HCT116 (cell line): ENCODE measurements around the gene MCAT. TPM values are rescaled to one million over a fixed set of nuclear protein-coding genes. Genes with fewer than 3 reads are reported as not detected.
A peak's percentile ranks its signal among the peaks of the same experiment; 100 is the strongest.

Experiments
- ATAC-seq: fragments of 200-7000 bp; cut with Tn5 transposase; 2 replicates; pipeline ENCODE4 v1.9.1; 2020; ENCODE audit warnings: mild to moderate bottlenecking, moderate library complexity
- BruUV-seq: library from RNA; stranded (reverse); fragments of 400-500 nt; replicated peaks from 2 replicates; lab custom pipeline; 2021; lab: Mats Ljungman, UMichigan
- CTCF ChIA-PET: fragments of 300-600 bp; sonication (Branson Sonifier 250); formaldehyde crosslinking; loops from one replicate; lab custom pipeline; 2021; ENCODE audit warnings: antibody characterized with exemption; lab: Charles Lee
- POLR2A ChIA-PET: fragments of 300-600, 350-600 bp; sonication (Branson Sonifier 250); formaldehyde crosslinking; loops from one replicate; lab custom pipeline; 2021; ENCODE audit warnings: antibody characterized with exemption; lab: Charles Lee
- RAD21 ChIA-PET, 2 experiments: fragments of 300-600 bp; sonication (Branson Sonifier 250); formaldehyde crosslinking; loops; one replicate each; lab custom pipeline; 2023; ENCODE audit warnings: low total read pairs in 2 of 2; ENCODE audit not compliant: uncharacterized antibody in 2 of 2, unreplicated experiment in 2 of 2, low non-redundant PET in 1 of 2; lab: Charles Lee
- DNase-seq: peaks from one replicate; pipeline ENCODE4 v3.0.0-alpha.2; 2010; ENCODE audit warnings: low read depth, low spot score
- H2AFZ ChIP-seq: fragments of 200-600 bp; shearing (Covaris generic), sonication (generic); 2 replicates; pipeline ENCODE4 v1.6.1; 2017; ENCODE audit warnings: low read depth, mixed run types, mixed read lengths, antibody characterized with exemption, low read length; ENCODE audit not compliant: poor library complexity, severe bottlenecking
- H3K27ac ChIP-seq: 2 replicates; pipeline ENCODE4 v1.5.1; 2012; ENCODE audit warnings: low read depth, low read length
- H3K27me3 ChIP-seq: fragments of 200-600 bp; sonication (generic); 2 replicates; pipeline ENCODE4 v1.6.1; 2016; ENCODE audit warnings: mixed run types, low read length, mixed read lengths; ENCODE audit not compliant: insufficient read depth
- H3K36me3 ChIP-seq, 2 experiments: fragments of 200-500 bp in 1 of 2; fragments of 200-600 bp in 1 of 2; sonication (Bioruptor generic) in 1 of 2; sonication (generic) in 1 of 2; 2 replicates each; pipeline versions ENCODE4 v1.5.1 to v1.6.1; 2014 to 2016; ENCODE audit warnings: low read length in 2 of 2, inconsistent platforms in 1 of 2, mixed read lengths in 1 of 2, mixed run types in 1 of 2; ENCODE audit not compliant: insufficient read depth in 2 of 2, control insufficient read depth in 1 of 2
- H3K4me1 ChIP-seq, 2 experiments: fragments of 200-600 bp in 1 of 2; sonication (generic) in 1 of 2; 2 replicates each; pipeline versions ENCODE4 v1.5.1 to v1.6.1; 2012 to 2017; ENCODE audit warnings: low read length in 2 of 2, inconsistent platforms in 1 of 2, mild to moderate bottlenecking in 1 of 2, mixed read lengths in 1 of 2, mixed run types in 1 of 2, moderate library complexity in 1 of 2; ENCODE audit not compliant: insufficient read depth in 2 of 2, control insufficient read depth in 1 of 2
- H3K4me2 ChIP-seq: fragments of 200-600 bp; sonication (generic); 2 replicates; pipeline ENCODE4 v1.6.1; 2017; ENCODE audit warnings: mixed run types, low read length, mixed read lengths
- H3K4me3 ChIP-seq, 2 experiments: fragments of 200-600 bp in 1 of 2; sonication (generic) in 1 of 2; replicated peaks in 1 of 2; 2 replicates each; pipeline ENCODE4 v1.5.1; 2011 to 2016; ENCODE audit warnings: low read length in 2 of 2, control low read depth in 1 of 2, low read depth in 1 of 2, mild to moderate bottlenecking in 1 of 2, mixed read lengths in 1 of 2, mixed run types in 1 of 2
- H3K79me2 ChIP-seq: fragments of 200-600 bp; sonication (generic); 2 replicates; pipeline ENCODE4 v1.6.1; 2017; ENCODE audit warnings: mild to moderate bottlenecking, mixed run types, low read length, moderate library complexity, mixed read lengths; ENCODE audit not compliant: insufficient read depth
- H3K9ac ChIP-seq: fragments of 200-600 bp; sonication (generic); 2 replicates; pipeline ENCODE4 v1.6.1; 2016; ENCODE audit warnings: low read length, mixed read lengths
- H3K9me2 ChIP-seq: fragments of 200-600 bp; sonication (generic), shearing (Covaris generic); 2 replicates; pipeline ENCODE4 v1.6.1; 2017; ENCODE audit warnings: mixed run types, mild to moderate bottlenecking, moderate library complexity; ENCODE audit not compliant: insufficient read depth
- H3K9me3 ChIP-seq, 2 experiments: fragments of 200-500 bp in 1 of 2; fragments of 200-600 bp in 1 of 2; sonication (Bioruptor generic) in 1 of 2; sonication (generic) in 1 of 2; 2 replicates each; pipeline ENCODE4 v1.6.1; 2014 to 2017; ENCODE audit warnings: low read length in 2 of 2, mixed read lengths in 2 of 2, inconsistent platforms in 1 of 2, low read depth in 1 of 2, mild to moderate bottlenecking in 1 of 2, mixed run types in 1 of 2, moderate library complexity in 1 of 2; ENCODE audit not compliant: control insufficient read depth in 1 of 2, insufficient read depth in 1 of 2
- H4K20me1 ChIP-seq: fragments of 200-600 bp; sonication (generic), shearing (Covaris generic); 2 replicates; pipeline ENCODE4 v1.6.1; 2017; ENCODE audit warnings: mixed run types, mild to moderate bottlenecking, moderate library complexity; ENCODE audit not compliant: insufficient read depth
- EZH2phosphoT487 ChIP-seq: fragments of 200-600 bp; IDR thresholded peaks from 2 replicates; pipeline ENCODE4 v1.6.1; 2018; ENCODE audit warnings: antibody characterized with exemption, borderline replicate concordance
- JUND ChIP-seq: IDR thresholded peaks from 2 replicates; pipeline ENCODE4 v1.6.1; 2012
- SP1 ChIP-seq: IDR thresholded peaks from 2 replicates; pipeline ENCODE4 v1.6.1; 2012; ENCODE audit warnings: low read depth
- TCF7L2 ChIP-seq: IDR thresholded peaks from 2 replicates; pipeline ENCODE4 v1.7.0; 2011; ENCODE audit warnings: borderline replicate concordance, inconsistent platforms; ENCODE audit not compliant: insufficient read depth, insufficient read length; ENCODE audit errors: extremely low read depth
- intact Hi-C: fragments of 100-400 bp; cut with micrococcal nuclease; formaldehyde crosslinking; loops from 2 replicates; pipeline ENCODE4 v1.10.0; 2022
- total RNA-seq: library from RNA; stranded (reverse); gene quantifications from one replicate; pipeline ENCODE4 v1.2.1, GENCODE V29; 2021; ENCODE audit not compliant: unreplicated experiment
- TF ChIP-seq, protein P1 (sequence below), 3 experiments: fragments of 200-600 bp in 1 of 3; sonication (generic) in 1 of 3; IDR thresholded peaks in 2 of 3; conservative IDR thresholded peaks in 1 of 3; 2 replicates each; pipeline ENCODE4 v1.5.1; 2012 to 2017; ENCODE audit warnings: low read depth in 2 of 3, low read length in 2 of 3, antibody characterized with exemption in 1 of 3, borderline replicate concordance in 1 of 3, control low read depth in 1 of 3, mild to moderate bottlenecking in 1 of 3, mixed read lengths in 1 of 3, mixed run types in 1 of 3, moderate library complexity in 1 of 3; ENCODE audit not compliant: insufficient read depth in 1 of 3

MCAT gene
- total RNA-seq, 1 experiment from 2014 or later = 34.8 TPM

DNA sequence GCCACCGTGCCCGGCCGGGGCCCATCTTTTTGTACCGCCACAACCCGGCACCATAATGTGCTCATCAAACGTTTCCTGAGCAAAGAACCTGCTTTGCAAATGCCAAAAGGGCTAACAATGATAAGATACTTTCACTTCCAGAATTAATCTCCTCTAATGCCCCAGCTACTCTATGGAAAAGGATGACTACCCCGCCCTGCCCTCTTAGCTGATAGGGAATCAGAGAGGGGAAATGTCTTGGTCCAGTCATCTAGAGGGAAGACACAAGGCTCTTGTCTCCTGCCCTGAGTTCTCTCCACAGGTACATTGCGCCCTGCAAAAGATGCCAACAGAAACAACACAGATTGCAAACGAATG is 54.6 kb downstream of the MCAT start:
- H3K4me2 ChIP-seq = peak overlapping the region; percentile 100
- no peak for ATAC-seq
- ChIA-PET POLR2A (no interaction called here), RAD21 (no interaction called here), CTCF (no interaction called here)
- peak overlapping the region; percentile 68 for H3K27ac ChIP-seq
- H3K9me3 ChIP-seq = no peaks in the 10 kb centered on the region
- H3K36me3 ChIP-seq = no peaks in the 10 kb centered on the region
- H3K9ac ChIP-seq = peak overlapping the region; percentile 78
- DNase-seq = no peak
- H3K4me1 ChIP-seq = peaks cover 4 to 19% of the 10 kb centered on the region in 2 experiments; a peak in 2 of 4 replicates
- H3K27me3 ChIP-seq = no peaks in the 10 kb centered on the region
- TSS peak; percentile 90 for BruUV-seq
- peak overlapping the region; percentile 69 to 93 for H3K4me3 ChIP-seq
- H4K20me1 ChIP-seq = no peaks in the 10 kb centered on the region
- peak overlapping the region; percentile 93 for H2AFZ ChIP-seq
- intact Hi-C loops = no loop called here
- TF ChIP-seq, protein P1, sequence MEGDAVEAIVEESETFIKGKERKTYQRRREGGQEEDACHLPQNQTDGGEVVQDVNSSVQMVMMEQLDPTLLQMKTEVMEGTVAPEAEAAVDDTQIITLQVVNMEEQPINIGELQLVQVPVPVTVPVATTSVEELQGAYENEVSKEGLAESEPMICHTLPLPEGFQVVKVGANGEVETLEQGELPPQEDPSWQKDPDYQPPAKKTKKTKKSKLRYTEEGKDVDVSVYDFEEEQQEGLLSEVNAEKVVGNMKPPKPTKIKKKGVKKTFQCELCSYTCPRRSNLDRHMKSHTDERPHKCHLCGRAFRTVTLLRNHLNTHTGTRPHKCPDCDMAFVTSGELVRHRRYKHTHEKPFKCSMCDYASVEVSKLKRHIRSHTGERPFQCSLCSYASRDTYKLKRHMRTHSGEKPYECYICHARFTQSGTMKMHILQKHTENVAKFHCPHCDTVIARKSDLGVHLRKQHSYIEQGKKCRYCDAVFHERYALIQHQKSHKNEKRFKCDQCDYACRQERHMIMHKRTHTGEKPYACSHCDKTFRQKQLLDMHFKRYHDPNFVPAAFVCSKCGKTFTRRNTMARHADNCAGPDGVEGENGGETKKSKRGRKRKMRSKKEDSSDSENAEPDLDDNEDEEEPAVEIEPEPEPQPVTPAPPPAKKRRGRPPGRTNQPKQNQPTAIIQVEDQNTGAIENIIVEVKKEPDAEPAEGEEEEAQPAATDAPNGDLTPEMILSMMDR (IDR thresholded peaks at IDR 0.05 in 2 of 3, conservative IDR thresholded peaks at IDR 0.05 in 1 of 3; ENCODE audit: borderline replicate concordance in 1 of 3, insufficient read depth in 1 of 3, low read depth in 2 of 3, low read length in 2 of 3) = no peak
- no peaks in the 10 kb centered on the region for H3K79me2 ChIP-seq
- H3K9me2 ChIP-seq = no peaks in the 10 kb centered on the region

DNA sequence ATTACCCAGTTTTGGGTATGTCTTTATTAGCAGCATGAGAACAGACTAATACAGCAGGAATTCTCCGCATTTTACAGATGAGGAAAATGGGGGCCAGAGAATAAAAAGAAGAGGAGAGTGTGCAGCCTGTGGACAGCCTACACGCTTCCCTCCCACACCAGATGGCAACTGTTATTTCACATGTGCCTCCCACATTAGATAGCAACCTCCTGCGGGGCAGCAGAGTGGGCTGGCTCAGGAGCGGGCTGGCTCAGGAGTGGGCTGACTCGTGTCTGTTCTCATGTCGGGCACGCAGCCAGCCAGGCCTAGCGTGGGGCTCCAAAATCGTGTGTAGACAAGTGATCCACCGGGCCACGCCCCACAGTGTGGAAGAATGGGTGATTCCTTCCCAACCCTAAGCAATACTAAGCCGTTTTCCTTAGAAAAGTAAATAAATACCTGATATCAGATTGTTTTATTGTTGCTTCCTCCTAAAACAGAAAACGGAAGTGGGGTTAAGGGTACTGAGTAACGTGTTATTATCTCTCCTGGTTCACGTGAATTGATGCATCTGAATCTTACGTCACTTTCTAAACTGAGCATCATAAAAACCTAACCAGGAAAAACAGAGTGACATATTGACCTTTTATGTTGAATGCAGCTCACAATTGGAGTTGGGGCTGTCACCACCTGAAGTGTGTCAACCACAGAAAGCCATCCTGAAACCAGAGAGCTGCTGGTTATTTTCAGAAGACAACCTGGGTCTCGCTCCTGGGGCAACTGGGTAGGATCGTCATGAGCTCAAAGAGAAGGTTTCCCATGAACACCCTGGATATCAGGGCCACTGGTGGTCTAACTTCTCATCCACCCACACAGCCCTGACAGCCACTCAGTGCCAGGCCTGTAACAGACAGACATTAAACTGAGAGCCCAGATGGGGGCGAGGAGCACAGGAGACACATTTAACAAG is 57.3 kb downstream of the MCAT start:
- no peak overlapping the region for H3K9ac ChIP-seq
- ATAC-seq = no peak
- BruUV-seq = no TSS peak

More for the DNA sequence above, 57.3 kb downstream of the MCAT start:
- Histone ChIP-seq H3K9me2 (no peaks in the 10 kb centered on the region), H3K27ac (no peak overlapping the region), H3K36me3 (no peaks in the 10 kb centered on the region), H3K4me3 (no peak overlapping the region), H4K20me1 (no peaks in the 10 kb centered on the region), H3K27me3 (no peaks in the 10 kb centered on the region), H3K4me2 (no peak overlapping the region), H3K9me3 (no peaks in the 10 kb centered on the region), H2AFZ (no peak overlapping the region), H3K79me2 (no peaks in the 10 kb centered on the region), H3K4me1 (peaks cover 7 to 27% of the 10 kb centered on the region in 2 experiments; a peak in 3 of 4 replicates)
- POLR2A ChIA-PET = no interaction called here
- CTCF ChIA-PET = no interaction called here
- TF ChIP-seq TCF7L2 (no peak), JUND (no peak), EZH2phosphoT487 (no peak), SP1 (no peak)
- RAD21 ChIA-PET = no interaction called here
- intact Hi-C loops = no loop called here
- no peak for DNase-seq

Other genes with a start within 250 kb of the MCAT start
- gene PACSIN2, start 128.2 kb downstream of the MCAT start, total RNA-seq = 48.2 TPM
- gene TTLL1, start 54.0 kb downstream of the MCAT start, total RNA-seq = 4.3 TPM
- gene BIK, start 32.6 kb downstream of the MCAT start, total RNA-seq = 31.0 TPM
- gene TSPO, start 8.2 kb upstream of the MCAT start, total RNA-seq = 192 TPM
- gene TTLL12, start 43.7 kb upstream of the MCAT start, total RNA-seq = 100 TPM
- gene SCUBE1, start 200.0 kb upstream of the MCAT start, total RNA-seq = 3.9 TPM